Hindlimb muscle (tissue), 1 donor: Measurements from ENCODE around the gene TSSK3. TPM values are rescaled to one million over a fixed set of nuclear protein-coding genes. Genes with fewer than 3 reads are reported as not detected.
"Not testable (repeated sequence)": the region's sequence is repeated elsewhere in the genome, so short reads cannot be mapped to it uniquely, and the experiment has no call there.

Experiments
- DNase-seq: peaks from one replicate; pipeline ENCODE4 v3.0.0-alpha.2; 2013
- polyA plus RNA-seq: library from polyadenylated mRNA; unstranded; fragments of 120-200 nt; gene quantifications from one replicate; pipeline ENCODE4 v1.2.1, GENCODE V29; 2013; ENCODE audit not compliant: insufficient read length

The TSSK3 gene
- polyA plus RNA-seq, 1 donor: 3.3 TPM

DNA sequence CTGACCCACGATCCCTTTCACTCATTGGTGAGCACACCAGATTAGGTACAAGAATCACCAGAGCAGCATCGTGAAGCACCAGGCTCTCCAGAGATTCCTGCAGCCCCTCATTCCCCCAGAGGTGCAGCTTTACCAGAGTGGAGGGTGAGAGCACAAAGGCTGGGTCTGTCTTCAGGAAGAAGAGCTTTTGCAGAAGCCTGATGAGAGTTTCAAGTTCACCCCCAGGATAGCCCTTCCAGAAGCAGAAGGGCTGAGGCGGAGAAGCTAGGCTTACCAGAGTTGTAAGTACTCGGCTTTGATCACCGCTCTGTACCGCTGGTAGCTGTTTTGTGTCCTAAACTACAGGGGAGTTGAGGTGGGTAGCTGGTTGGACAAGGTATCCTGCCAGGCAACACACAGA, 3.1 kb downstream of the TSSK3 start:
- no peak for DNase-seq

DNA sequence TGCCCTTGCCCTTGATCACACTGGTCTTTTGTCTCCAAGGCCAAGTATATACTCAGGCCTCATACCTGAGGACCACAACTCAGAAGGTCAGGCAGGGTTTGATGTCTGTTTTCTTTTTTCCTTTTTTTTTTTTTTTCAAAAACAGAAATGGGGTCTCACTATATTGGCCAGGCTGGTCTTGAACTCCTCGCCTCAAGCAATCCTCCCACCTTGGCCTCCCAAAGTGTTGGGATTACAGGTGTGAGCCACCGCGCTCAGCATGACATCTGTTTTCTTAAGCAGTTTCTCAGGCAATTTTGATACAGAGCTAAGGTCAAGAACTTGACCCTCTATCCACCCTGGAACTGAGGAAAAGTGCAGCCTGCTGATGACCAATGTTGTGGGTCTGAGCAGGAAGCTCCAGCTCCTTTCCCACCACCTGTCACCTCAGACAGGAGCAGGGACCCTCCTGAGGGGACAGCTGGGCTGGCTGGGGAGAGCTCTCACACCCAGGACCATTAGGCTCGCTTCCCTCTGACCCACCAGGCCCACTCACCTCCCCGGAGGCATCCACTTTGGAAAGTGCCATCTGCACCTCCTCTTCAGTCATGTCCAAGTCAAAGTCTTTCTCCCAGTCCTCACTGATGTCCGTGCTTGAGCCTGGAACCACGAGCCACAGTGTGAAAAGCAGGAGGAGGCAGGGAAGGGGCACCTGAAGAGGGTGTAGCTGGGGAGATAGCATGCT, 5.7 kb downstream of the TSSK3 start:
- no peak for DNase-seq

DNA sequence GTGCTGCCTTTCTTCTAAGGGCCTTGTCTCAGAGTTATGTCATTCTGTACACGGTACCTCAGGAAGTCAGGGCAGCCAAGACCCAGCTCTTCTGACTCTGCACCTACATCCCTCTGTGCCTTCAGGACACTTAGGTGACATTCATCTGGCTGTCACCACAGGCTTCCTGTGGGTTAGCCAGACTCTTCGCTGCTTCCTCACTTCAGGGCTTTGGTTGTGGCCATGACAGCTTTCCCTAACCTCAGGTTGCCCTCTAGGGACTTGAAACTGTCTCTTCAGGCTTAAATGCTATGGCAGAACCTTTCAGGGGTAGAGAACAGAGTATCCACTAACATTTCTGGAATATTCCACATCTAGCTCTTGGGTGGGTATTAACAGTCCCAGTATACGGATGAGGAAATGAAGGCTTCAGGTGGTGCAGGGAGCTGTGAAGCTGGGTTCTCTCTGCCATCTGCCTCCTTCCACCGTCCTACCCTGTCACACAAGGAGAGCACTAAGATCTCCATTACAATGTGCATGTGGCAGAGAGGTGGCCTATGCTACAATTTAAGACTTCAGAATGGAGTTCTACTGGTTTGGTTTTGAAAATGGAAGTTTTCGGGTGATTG, 9.9 kb downstream of the TSSK3 start:
- no peak for DNase-seq

DNA sequence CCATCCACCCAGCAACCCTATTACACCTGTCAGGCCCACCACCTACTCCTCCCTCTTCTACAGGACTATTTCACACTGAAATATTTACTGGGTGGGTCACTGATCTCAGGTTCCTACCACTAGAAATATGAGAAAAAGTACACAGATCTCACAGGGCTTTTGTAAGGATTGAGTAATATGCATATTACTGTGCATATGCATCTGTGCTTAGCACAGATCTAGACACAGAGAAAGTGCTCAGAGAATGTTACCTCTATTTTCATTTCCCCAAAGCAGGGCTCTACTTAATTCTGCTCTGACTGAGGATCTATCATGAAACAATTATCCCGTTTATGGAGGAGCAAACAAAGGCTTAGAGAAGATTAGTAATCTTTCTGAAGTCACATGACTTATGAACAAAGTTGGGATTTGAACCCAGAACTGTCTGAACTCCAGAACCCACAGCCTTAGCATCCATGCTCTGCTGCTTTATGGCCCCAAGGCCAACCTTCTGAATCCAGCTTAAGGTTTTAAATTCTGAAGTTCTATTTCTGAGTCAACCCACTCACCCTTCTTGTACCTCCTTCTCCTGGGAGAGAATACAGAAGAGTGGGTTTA, 11.8 kb downstream of the TSSK3 start:
- no peak for DNase-seq

DNA sequence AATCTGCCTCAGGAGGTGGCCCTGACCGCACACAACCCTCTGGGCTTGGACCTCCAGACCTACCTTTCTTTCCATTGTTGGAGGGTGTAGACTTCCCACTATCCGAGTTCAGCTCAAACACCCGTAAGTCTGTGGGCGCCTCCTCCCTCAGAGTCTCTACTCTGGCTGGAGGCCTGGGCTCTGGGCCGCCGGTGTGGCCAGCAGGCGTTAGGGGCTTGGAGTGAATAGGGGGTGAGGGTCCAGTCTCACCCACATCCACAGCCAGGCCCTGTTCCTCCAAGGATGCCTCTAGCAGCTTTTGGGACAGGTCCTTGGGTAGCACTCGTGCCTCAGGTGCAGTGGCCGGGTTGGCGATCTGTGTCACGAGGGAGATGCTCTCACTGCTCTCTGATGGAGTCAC, 13.9 kb downstream of the TSSK3 start:
- no peak for DNase-seq

DNA sequence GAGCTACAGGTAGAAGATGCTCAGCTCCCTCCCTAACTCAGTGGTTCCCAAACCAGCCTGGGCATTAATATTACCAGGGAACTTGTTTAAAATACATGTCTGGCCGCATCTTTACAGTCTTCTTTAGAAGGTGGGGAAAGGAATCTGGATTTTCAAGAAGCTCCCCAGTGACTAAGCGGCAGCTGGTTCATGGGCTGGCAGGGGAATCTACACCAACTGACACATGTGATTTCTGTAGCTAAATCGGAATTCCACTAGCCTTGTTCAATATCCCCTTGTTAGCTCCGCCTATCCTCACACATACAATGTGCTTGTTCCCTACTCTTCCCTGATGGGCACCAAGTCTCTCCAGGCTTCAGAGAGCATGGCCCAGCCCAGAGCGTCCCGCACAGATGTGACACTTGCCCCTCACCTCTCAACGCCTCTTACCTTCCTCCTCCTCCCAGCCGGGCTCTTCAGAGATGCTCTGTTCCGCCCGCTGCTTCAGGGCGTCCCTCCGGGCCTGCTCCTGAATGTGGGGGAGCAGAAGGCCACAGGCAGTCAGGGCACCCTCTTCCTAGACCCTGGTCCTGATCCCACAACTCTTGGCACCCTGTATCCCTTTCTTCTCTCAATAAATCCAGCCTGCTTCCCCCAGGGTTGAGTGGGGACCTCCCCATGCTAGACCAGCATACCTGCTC, 15.3 kb downstream of the TSSK3 start:
- DNase-seq: no peak

DNA sequence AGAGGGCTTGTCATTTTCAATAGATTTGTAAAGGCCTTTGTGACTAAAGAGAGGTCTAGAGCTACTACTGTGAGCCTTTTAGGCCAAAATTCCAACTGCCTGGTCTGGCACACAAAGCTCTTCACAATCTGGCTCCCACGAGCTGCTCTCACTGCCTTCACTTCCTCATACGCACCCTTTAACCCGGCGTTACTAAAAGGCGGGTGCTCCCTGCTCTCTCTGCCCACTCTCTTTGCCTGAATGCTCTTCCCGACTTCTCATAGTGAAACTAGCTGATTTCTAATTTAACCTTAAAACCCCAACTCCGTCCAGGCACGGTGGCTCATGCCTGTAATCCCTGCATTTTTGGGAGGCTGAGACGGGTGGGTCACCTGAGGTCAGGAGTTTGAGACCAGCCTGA, 17.7 kb downstream of the TSSK3 start:
- DNase-seq: no peak

DNA sequence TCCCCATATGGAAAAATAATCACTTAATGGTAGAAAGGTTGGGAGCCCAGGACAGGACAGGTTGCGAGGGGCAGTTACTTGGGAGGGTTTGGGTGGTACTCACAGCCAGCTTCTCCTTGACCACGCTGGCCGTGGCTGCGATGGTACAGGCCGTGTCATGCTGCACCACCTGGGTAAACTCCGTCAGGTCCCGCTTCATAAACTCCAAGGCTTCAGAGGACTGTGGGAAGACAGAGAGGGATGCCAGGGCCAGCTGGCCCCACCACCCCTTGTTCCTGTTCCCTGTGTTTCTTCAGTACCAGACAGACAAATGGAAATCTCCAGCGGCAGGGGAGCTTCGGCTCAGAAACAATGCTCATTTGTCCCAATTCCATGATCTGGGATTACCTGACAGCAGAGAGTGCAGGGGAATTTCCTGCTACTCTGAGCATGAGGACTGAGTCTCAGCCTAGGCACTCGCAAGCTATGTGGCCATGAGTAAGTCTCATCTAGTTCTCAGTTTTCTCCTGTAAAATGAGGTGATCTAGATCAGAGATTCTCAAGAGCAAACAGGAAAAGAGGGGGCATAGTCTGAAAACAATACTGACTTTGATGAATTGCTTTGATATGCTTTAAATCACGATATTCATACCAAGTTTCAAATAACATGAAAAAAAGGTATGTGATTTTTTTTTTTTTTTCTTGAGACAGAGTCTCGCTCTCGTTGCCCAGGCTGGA, 24.5 kb downstream of the TSSK3 start:
- no peak for DNase-seq

DNA sequence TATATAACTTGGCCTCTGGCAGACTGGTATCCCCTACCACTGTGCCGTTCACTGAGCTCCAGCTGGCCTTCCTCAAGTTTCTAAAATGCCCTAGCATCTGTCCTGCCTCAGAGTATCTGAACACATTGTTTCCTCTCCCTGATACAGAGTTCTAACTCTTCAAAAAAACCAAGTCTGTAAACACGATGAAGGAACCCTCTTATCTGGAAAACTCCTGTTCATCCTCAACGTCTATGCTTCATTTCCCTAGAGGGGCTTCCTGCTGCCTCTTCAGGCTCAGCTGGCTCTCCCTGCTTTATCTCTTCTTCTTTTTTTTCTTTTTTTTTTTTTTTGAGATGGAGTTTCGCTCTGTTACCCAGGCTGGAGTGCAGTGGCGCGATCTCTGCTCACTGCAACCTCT, 26.3 kb downstream of the TSSK3 start:
- DNase-seq: no peak

DNA sequence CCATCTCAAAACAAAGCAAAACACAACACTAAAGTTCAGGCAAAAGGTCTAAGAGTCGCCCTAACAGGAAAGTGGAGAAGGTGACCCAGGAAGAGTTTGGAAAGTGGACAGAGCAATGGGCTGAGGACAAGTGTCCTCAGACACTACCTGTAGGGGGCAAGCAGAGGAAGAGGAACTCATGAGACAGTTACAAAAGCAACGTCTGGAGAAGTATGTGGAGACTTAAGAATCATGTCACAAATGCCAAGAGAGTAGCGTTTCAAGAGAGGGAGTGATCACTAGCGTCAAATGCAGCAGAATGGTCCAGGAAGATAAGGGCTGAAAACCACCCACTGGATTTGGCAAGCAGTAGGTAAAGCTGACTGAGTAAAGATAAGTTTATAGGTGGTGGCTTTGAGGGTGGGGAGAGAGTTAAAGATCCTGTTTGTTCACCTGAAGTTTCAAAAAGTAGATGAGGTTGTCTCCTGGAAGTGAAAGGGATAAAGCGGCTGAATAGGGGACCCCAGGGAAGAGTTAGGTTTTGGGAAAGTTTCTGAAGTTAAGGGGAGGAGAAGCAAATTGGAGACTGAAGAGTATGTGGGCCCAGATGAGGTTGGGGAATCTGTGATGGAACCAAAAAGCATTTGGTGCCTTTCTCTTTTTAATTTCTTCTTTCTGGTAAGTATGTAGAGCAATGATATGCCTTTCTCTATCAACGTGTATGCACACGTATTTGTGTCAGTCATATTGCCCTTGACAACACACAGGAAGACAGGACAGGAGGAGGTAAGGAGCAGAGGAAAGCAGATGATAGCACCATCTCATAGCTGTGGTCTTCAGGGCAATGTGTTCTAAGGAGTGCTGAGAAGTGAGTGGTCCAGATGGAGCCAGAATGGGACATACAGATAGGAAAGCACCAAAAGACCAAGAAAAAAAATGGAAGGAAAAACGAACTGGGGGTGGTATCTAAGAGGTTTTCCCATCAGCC, 28.8 kb downstream of the TSSK3 start:
- no peak for DNase-seq

DNA sequence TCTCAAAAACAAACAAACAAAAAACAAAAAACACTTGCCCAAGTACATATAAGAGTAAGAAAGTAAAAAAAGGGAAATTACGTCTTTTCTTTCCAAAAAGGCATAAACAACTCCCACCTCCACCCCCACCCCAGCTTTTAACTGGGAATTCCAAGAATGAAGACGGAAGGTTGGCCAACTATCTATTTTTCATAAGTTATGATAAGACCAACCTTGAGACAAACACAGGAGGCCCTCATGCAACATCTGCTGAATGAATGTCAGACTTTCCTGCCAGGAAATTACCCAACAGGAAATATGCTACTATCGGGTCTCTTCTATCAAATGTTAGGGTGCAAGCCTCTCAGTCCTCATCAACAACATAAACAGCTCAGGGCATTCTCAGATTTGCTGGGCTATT, 30.0 kb downstream of the TSSK3 start:
- no peak for DNase-seq

DNA sequence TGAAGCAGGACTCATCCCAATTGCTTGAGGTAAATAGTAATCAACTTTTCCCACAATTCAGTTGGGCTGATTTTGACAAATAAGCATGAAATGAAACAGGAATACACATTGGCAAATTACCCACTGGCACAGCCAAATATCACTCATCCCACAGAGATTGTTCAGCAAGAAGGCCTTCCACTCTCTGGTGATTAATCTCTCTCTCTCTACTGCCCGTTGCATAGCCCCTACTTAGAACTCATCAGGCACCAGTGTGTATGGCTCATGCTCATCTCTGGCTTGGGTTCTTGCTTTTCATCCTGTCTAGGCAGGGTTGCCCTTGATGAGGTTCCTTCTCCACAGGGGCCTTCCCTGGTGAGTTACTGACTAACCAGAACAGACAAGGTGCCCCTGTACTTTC, 30.8 kb downstream of the TSSK3 start:
- DNase-seq: no peak

DNA sequence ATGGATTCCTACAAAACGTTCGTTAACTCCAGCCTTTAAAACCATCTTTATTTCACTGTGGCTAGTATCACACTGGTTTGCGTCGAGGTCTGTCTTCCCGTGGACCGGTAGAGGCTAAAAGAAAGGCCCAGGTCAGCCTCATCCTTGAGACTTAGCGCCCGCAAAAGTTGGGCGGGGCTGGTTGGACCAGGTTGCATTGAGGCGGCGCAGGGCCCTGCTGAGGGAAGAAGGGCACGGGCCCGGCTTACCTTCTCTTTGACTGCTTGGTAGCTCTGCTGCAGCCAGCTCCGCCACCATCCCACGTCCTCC, 31.4 kb downstream of the TSSK3 start:
- no peak for DNase-seq

DNA sequence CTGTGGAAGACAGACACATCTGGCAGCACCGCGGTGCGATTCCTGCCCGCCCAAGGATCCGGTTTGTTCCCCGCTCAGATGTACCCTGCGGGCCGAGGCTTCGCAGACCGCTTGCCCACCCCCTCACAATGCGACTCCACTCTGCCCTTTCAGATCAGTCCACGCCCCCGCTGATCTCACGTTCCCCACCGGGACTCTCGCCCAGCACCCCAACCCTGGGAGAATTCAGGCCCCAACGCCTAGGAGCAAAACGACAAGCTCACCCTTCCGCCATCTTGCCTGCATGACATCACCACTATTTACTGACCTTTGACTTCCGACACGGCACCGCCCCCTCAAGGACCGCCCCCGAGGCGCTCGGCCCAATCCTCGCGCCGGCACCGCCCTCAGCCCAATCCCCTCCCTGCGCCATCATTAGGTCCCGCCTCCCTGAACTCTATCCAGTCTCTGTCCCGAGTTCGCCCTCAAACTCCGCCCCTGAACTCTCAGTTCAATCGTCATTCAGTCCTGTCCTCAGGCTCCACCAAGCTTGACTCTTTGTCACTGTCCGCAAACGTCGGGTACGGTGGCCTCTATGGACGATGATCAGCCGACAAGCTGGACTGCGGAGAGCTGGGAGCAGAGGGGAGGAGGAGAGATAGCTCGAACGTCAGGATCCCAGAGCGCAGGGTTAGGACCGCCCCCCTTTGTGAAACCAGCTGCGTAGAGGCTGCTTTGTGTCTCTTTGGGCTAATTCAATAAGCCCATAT, 32.0 kb downstream of the TSSK3 start, which contains the start of gene BSDC1:
Gene BSDC1 (minus strand): TSS at position 301 of the 749 bp plus-strand sequence. CDS start 27 bp downstream, at position 274.
- peak; percentile 98 for DNase-seq

DNA sequence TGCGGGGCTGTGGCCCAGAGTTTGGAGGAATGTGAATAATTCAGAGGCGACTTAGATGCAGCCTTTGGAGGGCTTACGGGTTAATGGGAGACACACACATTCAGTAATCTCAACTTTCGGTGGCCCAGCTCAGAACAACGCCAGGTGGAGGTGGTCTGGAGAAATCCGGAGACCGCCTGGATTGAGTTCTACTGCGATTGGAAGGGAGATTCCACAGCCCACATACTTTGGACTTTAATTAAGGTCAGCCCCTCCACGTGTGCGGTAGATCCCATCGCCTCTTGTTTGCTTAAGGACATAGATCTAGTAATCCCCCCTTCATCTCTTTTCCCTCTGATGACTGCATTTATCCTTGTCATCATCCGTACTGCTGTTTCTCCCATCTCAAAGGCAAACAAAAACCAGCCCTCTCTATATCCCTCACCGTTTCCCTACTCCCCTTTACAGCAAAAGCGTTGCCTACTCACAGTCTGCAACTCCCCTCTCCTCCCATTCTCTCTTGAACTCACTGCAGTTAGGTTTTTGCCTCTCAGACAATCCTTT, 32.6 kb downstream of the TSSK3 start:
- DNase-seq: peak; percentile 56

DNA sequence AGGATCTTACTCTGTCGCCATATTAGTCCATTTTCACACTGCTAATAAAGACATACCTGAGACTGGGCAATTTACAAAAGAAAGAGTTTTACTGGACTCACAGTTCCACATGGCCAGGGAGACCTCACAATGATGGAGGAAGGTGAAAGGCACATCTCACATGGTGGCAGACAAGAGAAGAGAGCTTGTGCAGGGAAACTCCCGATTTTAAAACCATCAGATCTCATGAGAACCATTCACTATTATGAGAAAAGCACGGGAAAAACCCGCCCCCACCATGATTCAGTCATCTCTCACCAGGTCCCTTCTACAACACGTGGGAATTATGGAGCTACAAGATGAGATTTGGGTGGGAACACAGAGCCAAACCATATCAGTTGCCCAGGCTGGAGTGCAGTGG, 34.2 kb downstream of the TSSK3 start:
- not testable (repeated sequence) for DNase-seq

DNA sequence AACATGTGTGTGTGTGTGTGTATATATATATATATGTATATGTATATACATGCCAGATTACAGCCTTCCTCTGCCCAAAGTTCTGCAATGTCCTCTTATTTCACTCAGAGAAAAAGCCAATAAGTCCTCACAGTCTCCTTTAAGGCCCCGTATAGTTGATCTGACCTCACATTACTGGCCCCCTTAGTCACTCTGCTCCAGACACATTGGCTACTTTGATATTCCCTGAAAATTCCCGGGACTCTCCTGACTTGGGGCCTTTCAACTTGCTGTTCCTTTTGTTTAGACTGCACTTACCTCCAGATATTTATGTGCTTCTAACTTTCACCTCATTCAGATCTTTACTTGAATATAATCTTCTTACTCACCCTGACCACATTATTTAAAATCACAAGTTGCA, 36.1 kb downstream of the TSSK3 start:
- DNase-seq: no peak

DNA sequence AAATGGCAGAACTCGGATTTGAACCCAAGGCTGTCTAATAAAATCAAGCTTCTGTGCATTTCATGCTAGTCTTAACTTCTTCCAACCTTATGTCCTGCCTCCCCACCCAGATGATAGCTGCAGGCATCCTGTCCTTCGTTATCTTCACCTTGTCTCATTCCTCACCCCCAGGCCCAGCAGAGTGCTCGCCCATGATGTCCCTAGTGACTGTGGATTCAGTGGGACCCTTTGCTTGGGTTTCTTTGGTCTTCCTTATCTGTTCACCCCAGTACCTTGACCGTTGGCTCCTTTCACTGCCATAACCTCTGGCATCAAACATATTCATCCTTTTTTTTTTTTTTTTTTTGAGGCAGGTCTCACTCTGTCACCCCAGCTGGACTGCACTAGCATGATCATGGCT, 37.5 kb downstream of the TSSK3 start:
- DNase-seq: no peak

DNA sequence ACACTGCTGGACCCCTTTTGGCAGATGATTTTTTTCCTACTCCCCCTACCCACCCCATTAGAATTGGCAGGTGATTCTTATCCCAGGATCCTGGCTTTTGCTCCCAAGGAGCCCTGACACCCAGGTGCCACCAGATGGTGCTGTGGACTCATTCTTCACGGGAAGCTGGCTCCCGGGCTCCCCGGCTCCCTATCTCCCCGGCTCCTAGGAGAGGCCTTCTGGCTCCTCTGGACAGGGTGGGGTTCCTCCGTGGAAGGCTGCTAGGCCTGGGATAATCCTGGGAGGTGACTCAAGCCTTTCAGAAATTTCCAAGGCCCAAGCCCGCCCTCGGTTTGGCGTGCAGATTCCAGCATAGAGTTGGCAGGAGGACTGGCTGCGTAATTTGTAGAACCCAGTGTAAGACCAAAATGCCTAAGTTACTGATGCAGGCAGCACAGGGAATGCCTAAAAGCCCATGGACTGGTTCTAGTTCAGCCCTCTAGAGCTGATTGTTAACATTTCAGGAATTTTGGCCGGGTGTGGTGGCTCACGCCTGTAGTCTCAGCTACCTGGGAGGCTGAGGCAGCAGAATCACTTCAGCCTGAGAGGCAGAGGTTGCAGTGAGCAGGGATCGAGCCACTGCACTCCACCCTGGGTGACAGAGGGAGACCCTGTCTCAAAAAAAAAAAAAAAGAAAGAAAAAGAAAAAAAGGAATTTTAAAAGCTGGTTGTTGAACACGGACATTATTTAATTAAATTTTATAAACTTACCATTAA, 38.7 kb downstream of the TSSK3 start:
- peak; percentile 76 for DNase-seq

DNA sequence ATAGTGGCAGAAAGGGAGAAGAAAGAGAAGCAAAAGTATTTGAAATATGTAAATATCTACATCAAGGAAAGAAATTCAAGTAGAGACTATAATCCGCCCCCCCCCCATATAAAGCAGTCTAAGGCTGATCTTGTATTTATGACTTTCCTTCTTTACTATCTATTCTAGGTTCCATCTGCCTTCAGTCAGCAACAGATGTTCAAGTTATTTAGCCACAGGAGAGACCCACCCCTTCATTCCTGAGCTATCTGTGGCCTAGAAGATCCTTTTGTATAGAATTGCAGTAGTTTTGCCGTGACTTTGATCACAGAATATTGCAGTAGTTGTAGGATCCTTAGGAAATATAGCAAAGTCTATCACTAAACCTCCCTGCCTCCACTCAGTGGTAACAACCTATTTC, 42.6 kb downstream of the TSSK3 start:
- DNase-seq: no peak
